Ovary (tissue), 3 donors: ENCODE measurements around the gene LYPLAL1.

Experiments
- CTCF ChIP-seq, 3 donors: fragments of 450-650 bp in 2 of 3; fragments of 200-600 bp in 1 of 3; IDR thresholded peaks; one replicate each; pipeline versions ENCODE4 v1.5.1 to v1.8.0; 2016 to 2022; ENCODE audit warnings: antibody characterized with exemption in 3 of 3, mild to moderate bottlenecking in 1 of 3
- POLR2A ChIP-seq: fragments of 450-650 bp; IDR thresholded peaks from one replicate; pipeline ENCODE4 v1.6.1; 2017; ENCODE audit warnings: antibody characterized with exemption, mild to moderate bottlenecking, moderate library complexity
- donor health status: DM: no; HTN: no; CAD: no.

GRCh38 chr1:219179293-219179692 lies 5.6 kb downstream of the LYPLAL1 start:
- no peak for TF ChIP-seq CTCF (IDR thresholded peaks at IDR 0.05)
- no peak for TF ChIP-seq POLR2A
